ENCODE data around the gene CTTN. TPM values are rescaled to one million over a fixed set of nuclear protein-coding genes. Genes with fewer than 3 reads are reported as not detected.

CTTN gene
- total and polyA plus RNA-seq, 7 experiments from 2014 or later = 0.07 to 2.6 (median 1.8) TPM; not detected in 1

- no peaks in the 10 kb centered on the region for H3K4me1 ChIP-seq (ENCODE audit: control insufficient read depth in 2 of 2, insufficient read depth in 2 of 2, low read length in 2 of 2)
- H3K9me3 ChIP-seq (ENCODE audit: control insufficient read depth in 2 of 3, low read length in 3 of 3) = no peaks in the 10 kb centered on the region
- no peaks in the 10 kb centered on the region for H3K36me3 Mint-ChIP-seq
- no peak overlapping the region for H3K4me3 Mint-ChIP-seq
- H3K4me3 ChIP-seq (ENCODE audit: low read length) = no peak overlapping the region
- intact Hi-C loops (cut with micrococcal nuclease) = no loop called here
- H3K27ac Mint-ChIP-seq = no peak overlapping the region
- ChIA-PET CTCF (no interaction called here), POLR2A (no interaction called here)
- ATAC-seq = no peak
- DNase-seq = no peak
- no peaks in the 10 kb centered on the region for H3K9me3 Mint-ChIP-seq
- peaks cover 0 to 10% (median 0%) of the 10 kb centered on the region in 5 donors for H3K27me3 Mint-ChIP-seq
- H3K36me3 ChIP-seq (ENCODE audit: control insufficient read depth in 2 of 3, insufficient read depth in 3 of 3, low read length in 3 of 3) = no peaks in the 10 kb centered on the region
- H3K27ac ChIP-seq (ENCODE audit: low read depth, low read length) = no peak overlapping the region
- H3K4me1 Mint-ChIP-seq = peaks cover 0 to 1% (median 0%) of the 10 kb centered on the region in 7 donors
- no peaks in the 10 kb centered on the region for H3K27me3 ChIP-seq (ENCODE audit: control insufficient read depth in 2 of 2, insufficient read depth in 2 of 2, low read length in 2 of 2)
Observed at GRCh38 chr11:70433526-70433925, 35.2 kb downstream of the CTTN start.

- Mint-ChIP-seq H3K27ac (no peak overlapping the region), H3K36me3 (no peaks in the 10 kb centered on the region), H3K4me3 (no peak overlapping the region), H3K27me3 (peaks cover 0 to 10% (median 0%) of the 10 kb centered on the region in 5 donors), H3K4me1 (no peaks in the 10 kb centered on the region), H3K9me3 (no peaks in the 10 kb centered on the region)
- Histone ChIP-seq H3K9me3 (ENCODE audit: control insufficient read depth in 2 of 3, low read length in 3 of 3) (no peaks in the 10 kb centered on the region), H3K4me3 (ENCODE audit: low read length) (no peak overlapping the region), H3K27me3 (ENCODE audit: control insufficient read depth in 2 of 2, insufficient read depth in 2 of 2, low read length in 2 of 2) (no peaks in the 10 kb centered on the region), H3K27ac (ENCODE audit: low read depth, low read length) (no peak overlapping the region), H3K4me1 (ENCODE audit: control insufficient read depth in 2 of 2, insufficient read depth in 2 of 2, low read length in 2 of 2) (no peaks in the 10 kb centered on the region), H3K36me3 (ENCODE audit: control insufficient read depth in 2 of 3, insufficient read depth in 3 of 3, low read length in 3 of 3) (no peaks in the 10 kb centered on the region)
- ChIA-PET CTCF (no interaction called here), POLR2A (no interaction called here)
- no peak for ATAC-seq
- no peak for DNase-seq
- intact Hi-C loops (cut with micrococcal nuclease) = no loop called here
Observed at GRCh38 chr11:70433966-70434812, 35.9 kb downstream of the CTTN start.

GRCh38 chr11:70434813-70435278 lies 36.5 kb downstream of the CTTN start:
- H3K9me3 ChIP-seq (ENCODE audit: control insufficient read depth in 2 of 3, low read length in 3 of 3) = no peaks in the 10 kb centered on the region
- H3K36me3 Mint-ChIP-seq = peaks cover 0 to 4% (median 0%) of the 10 kb centered on the region in 5 donors
- ATAC-seq = no peak
- no peaks in the 10 kb centered on the region for H3K36me3 ChIP-seq (ENCODE audit: control insufficient read depth in 2 of 3, insufficient read depth in 3 of 3, low read length in 3 of 3)
- H3K4me1 Mint-ChIP-seq = no peaks in the 10 kb centered on the region
- H3K9me3 Mint-ChIP-seq = no peaks in the 10 kb centered on the region
- CTCF ChIA-PET = no interaction called here
- DNase-seq = no peak
- H3K4me3 ChIP-seq (ENCODE audit: low read length) = no peak overlapping the region
- intact Hi-C loops (cut with micrococcal nuclease) = no loop called here
- no peak overlapping the region for H3K27ac ChIP-seq (ENCODE audit: low read depth, low read length)
- H3K4me1 ChIP-seq (ENCODE audit: control insufficient read depth in 2 of 2, insufficient read depth in 2 of 2, low read length in 2 of 2) = no peaks in the 10 kb centered on the region
- no peak overlapping the region for H3K4me3 Mint-ChIP-seq
- H3K27me3 Mint-ChIP-seq = peaks cover 0 to 14% (median 5%) of the 10 kb centered on the region in 5 donors
- POLR2A ChIA-PET = no interaction called here
- no peaks in the 10 kb centered on the region for H3K27me3 ChIP-seq (ENCODE audit: control insufficient read depth in 2 of 2, insufficient read depth in 2 of 2, low read length in 2 of 2)
- no peak overlapping the region for H3K27ac Mint-ChIP-seq

- H3K4me3 Mint-ChIP-seq = no peak overlapping the region
- ChIA-PET CTCF (no interaction called here), POLR2A (no interaction called here)
- H3K27ac Mint-ChIP-seq = no peak overlapping the region
- no peak for DNase-seq
- no peaks in the 10 kb centered on the region for H3K4me1 Mint-ChIP-seq
- intact Hi-C loops (cut with micrococcal nuclease) = no loop called here
- ATAC-seq = no peak
- Histone ChIP-seq H3K4me1 (ENCODE audit: control insufficient read depth in 2 of 2, insufficient read depth in 2 of 2, low read length in 2 of 2) (no peaks in the 10 kb centered on the region), H3K9me3 (ENCODE audit: control insufficient read depth in 2 of 3, low read length in 3 of 3) (no peaks in the 10 kb centered on the region), H3K4me3 (ENCODE audit: low read length) (no peak overlapping the region), H3K36me3 (ENCODE audit: control insufficient read depth in 2 of 3, insufficient read depth in 3 of 3, low read length in 3 of 3) (no peaks in the 10 kb centered on the region), H3K27me3 (ENCODE audit: control insufficient read depth in 2 of 2, insufficient read depth in 2 of 2, low read length in 2 of 2) (no peaks in the 10 kb centered on the region), H3K27ac (ENCODE audit: low read depth, low read length) (no peak overlapping the region)
- no peaks in the 10 kb centered on the region for H3K9me3 Mint-ChIP-seq
- H3K36me3 Mint-ChIP-seq = peaks cover 0 to 4% (median 0%) of the 10 kb centered on the region in 5 donors
- H3K27me3 Mint-ChIP-seq = peaks cover 0 to 16% (median 6%) of the 10 kb centered on the region in 5 donors
Observed at GRCh38 chr11:70435361-70435760, 37.0 kb downstream of the CTTN start.

- peaks cover 0 to 21% (median 6%) of the 10 kb centered on the region in 5 donors for H3K27me3 Mint-ChIP-seq
- POLR2A ChIA-PET = no interaction called here
- CTCF ChIA-PET = no interaction called here
- no peak overlapping the region for H3K4me3 ChIP-seq (ENCODE audit: low read length)
- H3K27ac ChIP-seq (ENCODE audit: low read depth, low read length) = no peak overlapping the region
- H3K9me3 ChIP-seq (ENCODE audit: control insufficient read depth in 2 of 3, low read length in 3 of 3) = no peaks in the 10 kb centered on the region
- H3K36me3 Mint-ChIP-seq = peaks cover 0 to 4% (median 0%) of the 10 kb centered on the region in 5 donors
- no peaks in the 10 kb centered on the region for H3K27me3 ChIP-seq (ENCODE audit: control insufficient read depth in 2 of 2, insufficient read depth in 2 of 2, low read length in 2 of 2)
- no peaks in the 10 kb centered on the region for H3K4me1 ChIP-seq (ENCODE audit: control insufficient read depth in 2 of 2, insufficient read depth in 2 of 2, low read length in 2 of 2)
- H3K36me3 ChIP-seq (ENCODE audit: control insufficient read depth in 2 of 3, insufficient read depth in 3 of 3, low read length in 3 of 3) = no peaks in the 10 kb centered on the region
- no peaks in the 10 kb centered on the region for H3K4me1 Mint-ChIP-seq
- H3K27ac Mint-ChIP-seq = no peak overlapping the region
- intact Hi-C loops (cut with micrococcal nuclease) = no loop called here
- DNase-seq (no peak), ATAC-seq (no peak)
- no peaks in the 10 kb centered on the region for H3K9me3 Mint-ChIP-seq
- no peak overlapping the region for H3K4me3 Mint-ChIP-seq
Observed at GRCh38 chr11:70435765-70436500, 37.6 kb downstream of the CTTN start.

- no peak overlapping the region for H3K27ac Mint-ChIP-seq
- H3K4me3 Mint-ChIP-seq = no peak overlapping the region
- no peak for ATAC-seq
- no peak for DNase-seq
- POLR2A ChIA-PET = no interaction called here
- H3K27ac ChIP-seq (ENCODE audit: low read depth, low read length) = no peak overlapping the region
- H3K4me1 ChIP-seq (ENCODE audit: control insufficient read depth in 2 of 2, insufficient read depth in 2 of 2, low read length in 2 of 2) = no peaks in the 10 kb centered on the region
- H3K9me3 Mint-ChIP-seq = no peaks in the 10 kb centered on the region
- no peak overlapping the region for H3K4me3 ChIP-seq (ENCODE audit: low read length)
- CTCF ChIA-PET = no interaction called here
- no peaks in the 10 kb centered on the region for H3K36me3 ChIP-seq (ENCODE audit: control insufficient read depth in 2 of 3, insufficient read depth in 3 of 3, low read length in 3 of 3)
- peaks cover 0 to 4% (median 0%) of the 10 kb centered on the region in 5 donors for H3K36me3 Mint-ChIP-seq
- no peaks in the 10 kb centered on the region for H3K4me1 Mint-ChIP-seq
- intact Hi-C loops (cut with micrococcal nuclease) = no loop called here
- H3K27me3 ChIP-seq (ENCODE audit: control insufficient read depth in 2 of 2, insufficient read depth in 2 of 2, low read length in 2 of 2) = no peaks in the 10 kb centered on the region
- H3K9me3 ChIP-seq (ENCODE audit: control insufficient read depth in 2 of 3, low read length in 3 of 3) = no peaks in the 10 kb centered on the region
- H3K27me3 Mint-ChIP-seq = peaks cover 0 to 24% (median 6%) of the 10 kb centered on the region in 5 donors
Observed at GRCh38 chr11:70436501-70436860, 38.2 kb downstream of the CTTN start.

Data from naive thymus-derived CD4-positive, alpha-beta T cell (primary cell).